ENCODE measurements around the gene DCTPP1. TPM values are rescaled to one million over a fixed set of nuclear protein-coding genes. Genes with fewer than 3 reads are reported as not detected.
A peak's percentile ranks its signal among the peaks of the same experiment; 100 is the strongest.

Gene DCTPP1
- total and polyA plus RNA-seq, 2 of the 13 experiments (the other 11 are each of a cell fraction or from before 2014, with no cell fraction given), result 54.8 to 74.4 TPM

DNA sequence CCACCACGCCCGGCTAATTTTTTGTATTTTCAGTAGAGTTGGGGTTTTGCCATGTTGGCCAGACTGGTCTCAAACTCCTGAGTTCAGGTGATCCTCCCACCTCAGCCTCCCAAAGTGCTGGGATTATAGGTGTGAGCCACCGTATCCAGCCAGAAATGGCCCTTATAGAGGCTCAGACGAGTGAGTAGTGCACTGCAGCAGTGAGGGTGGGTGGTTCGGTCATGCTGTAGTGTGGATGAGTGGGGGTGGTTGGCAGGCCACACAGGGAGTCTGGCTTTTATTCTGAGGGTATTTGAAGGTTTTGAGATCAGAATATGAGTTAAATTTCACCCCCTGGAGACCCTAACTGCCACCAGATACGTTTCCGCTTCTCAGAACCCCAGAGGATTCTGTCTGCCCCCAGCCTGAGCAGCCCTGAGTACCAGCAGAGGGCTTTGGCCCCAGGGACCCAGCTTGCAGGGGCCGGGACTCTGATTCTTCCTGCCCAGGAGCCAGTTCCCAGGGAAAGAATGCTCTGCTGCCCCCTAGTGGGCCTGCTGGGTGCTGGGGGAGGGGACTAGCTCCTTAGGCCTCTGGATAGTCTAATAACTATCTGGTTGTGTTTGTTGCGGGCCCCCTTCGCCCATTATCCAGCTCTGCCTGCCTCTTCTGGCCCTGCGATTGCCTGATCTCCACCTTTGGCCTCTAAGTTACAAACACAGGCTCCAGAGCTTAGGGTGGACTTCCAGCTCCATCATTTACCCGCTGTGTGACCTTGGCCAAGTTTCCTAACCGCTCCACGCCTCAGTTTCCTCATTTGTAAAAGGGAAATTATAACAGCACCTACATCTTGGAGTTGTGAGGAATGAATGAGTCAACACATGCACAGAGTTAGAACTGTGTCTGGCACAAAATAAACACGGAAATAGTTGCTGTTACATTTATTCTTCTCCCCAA lies 20.4 kb downstream of the DCTPP1 start (continued):
- TF ChIP-seq, protein P1, sequence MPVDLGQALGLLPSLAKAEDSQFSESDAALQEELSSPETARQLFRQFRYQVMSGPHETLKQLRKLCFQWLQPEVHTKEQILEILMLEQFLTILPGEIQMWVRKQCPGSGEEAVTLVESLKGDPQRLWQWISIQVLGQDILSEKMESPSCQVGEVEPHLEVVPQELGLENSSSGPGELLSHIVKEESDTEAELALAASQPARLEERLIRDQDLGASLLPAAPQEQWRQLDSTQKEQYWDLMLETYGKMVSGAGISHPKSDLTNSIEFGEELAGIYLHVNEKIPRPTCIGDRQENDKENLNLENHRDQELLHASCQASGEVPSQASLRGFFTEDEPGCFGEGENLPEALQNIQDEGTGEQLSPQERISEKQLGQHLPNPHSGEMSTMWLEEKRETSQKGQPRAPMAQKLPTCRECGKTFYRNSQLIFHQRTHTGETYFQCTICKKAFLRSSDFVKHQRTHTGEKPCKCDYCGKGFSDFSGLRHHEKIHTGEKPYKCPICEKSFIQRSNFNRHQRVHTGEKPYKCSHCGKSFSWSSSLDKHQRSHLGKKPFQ (CRISPR knock-in tag; IDR thresholded peaks at IDR 0.05; ENCODE audit: insufficient replicate concordance), result no peak
- 0 out of 2 replicates have a peak, but pooled peaks have one; percentile 40 for TF ChIP-seq KAT7 (CRISPR knock-in tag; IDR thresholded peaks at IDR 0.05; ENCODE audit: borderline replicate concordance)
- TF ChIP-seq HOXA7 (CRISPR knock-in tag; IDR thresholded peaks at IDR 0.05), result no peak
- TF ChIP-seq ZNF205 (CRISPR knock-in tag; IDR thresholded peaks at IDR 0.05), result 0 out of 2 replicates have a peak, but pooled peaks have one; percentile 46
- no peak for TF ChIP-seq NKX3-1 (CRISPR knock-in tag; IDR thresholded peaks at IDR 0.05)
- no peak for TF ChIP-seq ZNF232 (CRISPR knock-in tag; IDR thresholded peaks at IDR 0.05; ENCODE audit: borderline replicate concordance)
- TF ChIP-seq, protein P2, sequence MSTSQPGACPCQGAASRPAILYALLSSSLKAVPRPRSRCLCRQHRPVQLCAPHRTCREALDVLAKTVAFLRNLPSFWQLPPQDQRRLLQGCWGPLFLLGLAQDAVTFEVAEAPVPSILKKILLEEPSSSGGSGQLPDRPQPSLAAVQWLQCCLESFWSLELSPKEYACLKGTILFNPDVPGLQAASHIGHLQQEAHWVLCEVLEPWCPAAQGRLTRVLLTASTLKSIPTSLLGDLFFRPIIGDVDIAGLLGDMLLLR (CRISPR knock-in tag; IDR thresholded peaks at IDR 0.05), result 0 out of 2 replicates have a peak, but pooled peaks have one; percentile 55
- TF ChIP-seq, protein P3, sequence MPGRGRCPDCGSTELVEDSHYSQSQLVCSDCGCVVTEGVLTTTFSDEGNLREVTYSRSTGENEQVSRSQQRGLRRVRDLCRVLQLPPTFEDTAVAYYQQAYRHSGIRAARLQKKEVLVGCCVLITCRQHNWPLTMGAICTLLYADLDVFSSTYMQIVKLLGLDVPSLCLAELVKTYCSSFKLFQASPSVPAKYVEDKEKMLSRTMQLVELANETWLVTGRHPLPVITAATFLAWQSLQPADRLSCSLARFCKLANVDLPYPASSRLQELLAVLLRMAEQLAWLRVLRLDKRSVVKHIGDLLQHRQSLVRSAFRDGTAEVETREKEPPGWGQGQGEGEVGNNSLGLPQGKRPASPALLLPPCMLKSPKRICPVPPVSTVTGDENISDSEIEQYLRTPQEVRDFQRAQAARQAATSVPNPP (CRISPR knock-in tag; IDR thresholded peaks at IDR 0.05), result no peak
- TF ChIP-seq MEIS1 (CRISPR knock-in tag; IDR thresholded peaks at IDR 0.05; ENCODE audit: borderline replicate concordance), result no peak
- no peak for TF ChIP-seq NFYB (CRISPR knock-in tag; IDR thresholded peaks at IDR 0.05)
- no peak for TF ChIP-seq RAD51 (IDR thresholded peaks at IDR 0.05; ENCODE audit: borderline replicate concordance)
- TF ChIP-seq KAT8 (CRISPR knock-in tag; IDR thresholded peaks at IDR 0.05), result peak; percentile 79
- no peak for TF ChIP-seq ZFP41 (CRISPR knock-in tag; IDR thresholded peaks at IDR 0.05; ENCODE audit: borderline replicate concordance)
- TF ChIP-seq, protein P4, sequence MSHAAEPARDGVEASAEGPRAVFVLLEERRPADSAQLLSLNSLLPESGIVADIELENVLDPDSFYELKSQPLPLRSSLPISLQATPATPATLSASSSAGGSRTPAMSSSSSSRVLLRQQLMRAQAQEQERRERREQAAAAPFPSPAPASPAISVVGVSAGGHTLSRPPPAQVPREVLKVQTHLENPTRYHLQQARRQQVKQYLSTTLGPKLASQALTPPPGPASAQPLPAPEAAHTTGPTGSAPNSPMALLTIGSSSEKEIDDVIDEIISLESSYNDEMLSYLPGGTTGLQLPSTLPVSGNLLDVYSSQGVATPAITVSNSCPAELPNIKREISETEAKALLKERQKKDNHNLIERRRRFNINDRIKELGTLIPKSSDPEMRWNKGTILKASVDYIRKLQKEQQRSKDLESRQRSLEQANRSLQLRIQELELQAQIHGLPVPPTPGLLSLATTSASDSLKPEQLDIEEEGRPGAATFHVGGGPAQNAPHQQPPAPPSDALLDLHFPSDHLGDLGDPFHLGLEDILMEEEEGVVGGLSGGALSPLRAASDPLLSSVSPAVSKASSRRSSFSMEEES (CRISPR knock-in tag; IDR thresholded peaks at IDR 0.05), result peak; percentile 43; the same call in 1 of the 2 replicates
- TF ChIP-seq ZSCAN12 (CRISPR knock-in tag; IDR thresholded peaks at IDR 0.05), result no peak
- TF ChIP-seq ATRX (CRISPR knock-in tag; IDR thresholded peaks at IDR 0.05; ENCODE audit: borderline replicate concordance), result no peak
- no peak for TF ChIP-seq NONO (IDR thresholded peaks at IDR 0.05)
- no peak for TF ChIP-seq NONO (CRISPR knock-in tag; conservative IDR thresholded peaks at IDR 0.05)
- TF ChIP-seq, protein P5, sequence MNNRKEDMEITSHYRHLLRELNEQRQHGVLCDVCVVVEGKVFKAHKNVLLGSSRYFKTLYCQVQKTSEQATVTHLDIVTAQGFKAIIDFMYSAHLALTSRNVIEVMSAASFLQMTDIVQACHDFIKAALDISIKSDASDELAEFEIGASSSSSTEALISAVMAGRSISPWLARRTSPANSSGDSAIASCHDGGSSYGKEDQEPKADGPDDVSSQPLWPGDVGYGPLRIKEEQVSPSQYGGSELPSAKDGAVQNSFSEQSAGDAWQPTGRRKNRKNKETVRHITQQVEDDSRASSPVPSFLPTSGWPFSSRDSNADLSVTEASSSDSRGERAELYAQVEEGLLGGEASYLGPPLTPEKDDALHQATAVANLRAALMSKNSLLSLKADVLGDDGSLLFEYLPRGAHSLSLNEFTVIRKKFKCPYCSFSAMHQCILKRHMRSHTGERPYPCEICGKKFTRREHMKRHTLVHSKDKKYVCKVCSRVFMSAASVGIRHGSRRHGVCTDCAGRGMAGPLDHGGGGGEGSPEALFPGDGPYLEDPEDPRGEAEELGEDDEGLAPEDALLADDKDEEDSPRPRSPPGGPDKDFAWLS (CRISPR knock-in tag; IDR thresholded peaks at IDR 0.05; ENCODE audit: borderline replicate concordance), result no peak

Data from HepG2 (cell line).